Mucosa of stomach (tissue), 1 donor: ENCODE data around the gene TRMT61A.
A peak's percentile ranks its signal among the peaks of the same experiment; 100 is the strongest.

Experiments used
- H3K27me3 ChIP-seq: one replicate; pipeline ENCODE4 v1.7.0; 2013; ENCODE audit warnings: mild to moderate bottlenecking, low read length; ENCODE audit not compliant: control insufficient read depth, insufficient read depth
- H3K36me3 ChIP-seq: one replicate; pipeline ENCODE4 v1.7.0; 2013; ENCODE audit warnings: low read length; ENCODE audit not compliant: control insufficient read depth, insufficient read depth
- H3K4me1 ChIP-seq: one replicate; pipeline ENCODE4 v1.7.0; 2013; ENCODE audit warnings: mild to moderate bottlenecking, low read length; ENCODE audit not compliant: control insufficient read depth, insufficient read depth
- H3K4me3 ChIP-seq: one replicate; pipeline ENCODE4 v1.7.0; 2013; ENCODE audit warnings: low read length
- H3K9ac ChIP-seq: one replicate; pipeline ENCODE4 v1.7.0; 2013; ENCODE audit warnings: mild to moderate bottlenecking, low read length, moderate library complexity
- H3K9me3 ChIP-seq: one replicate; pipeline ENCODE4 v1.7.0; 2013; ENCODE audit warnings: mild to moderate bottlenecking, low read length, moderate library complexity; ENCODE audit not compliant: control insufficient read depth
- donor health status: Pancreatic carcinoma.

The TRMT61A gene

DNA sequence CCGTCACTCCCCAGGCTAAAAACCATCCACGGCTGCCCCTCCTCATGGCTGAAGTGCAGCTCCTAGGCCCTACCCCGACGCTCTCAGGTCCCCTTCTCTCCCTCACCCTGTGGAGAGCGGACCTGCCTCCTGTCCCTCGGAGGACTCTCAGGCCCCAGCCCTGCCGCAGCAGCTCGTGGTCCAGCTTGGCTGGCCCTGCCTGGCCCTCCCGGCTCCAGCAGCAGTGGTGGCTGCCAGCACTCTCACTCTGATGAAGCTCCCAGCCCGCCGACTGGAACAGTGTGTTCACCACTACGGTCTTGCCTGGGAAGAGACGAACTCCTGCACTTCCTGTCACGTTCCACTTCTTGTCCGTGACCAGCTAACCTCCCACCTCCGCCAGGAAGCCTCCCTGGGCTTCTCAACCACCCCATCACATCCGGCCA, 22.4 kb downstream of the TRMT61A start:
- H3K9ac ChIP-seq, result no peak overlapping the region
- no peak overlapping the region for H3K4me3 ChIP-seq
- peaks cover 25% of the 10 kb centered on the region for H3K4me1 ChIP-seq
- no peaks in the 10 kb centered on the region for H3K27me3 ChIP-seq
- H3K36me3 ChIP-seq, result no peaks in the 10 kb centered on the region
- no peaks in the 10 kb centered on the region for H3K9me3 ChIP-seq

DNA sequence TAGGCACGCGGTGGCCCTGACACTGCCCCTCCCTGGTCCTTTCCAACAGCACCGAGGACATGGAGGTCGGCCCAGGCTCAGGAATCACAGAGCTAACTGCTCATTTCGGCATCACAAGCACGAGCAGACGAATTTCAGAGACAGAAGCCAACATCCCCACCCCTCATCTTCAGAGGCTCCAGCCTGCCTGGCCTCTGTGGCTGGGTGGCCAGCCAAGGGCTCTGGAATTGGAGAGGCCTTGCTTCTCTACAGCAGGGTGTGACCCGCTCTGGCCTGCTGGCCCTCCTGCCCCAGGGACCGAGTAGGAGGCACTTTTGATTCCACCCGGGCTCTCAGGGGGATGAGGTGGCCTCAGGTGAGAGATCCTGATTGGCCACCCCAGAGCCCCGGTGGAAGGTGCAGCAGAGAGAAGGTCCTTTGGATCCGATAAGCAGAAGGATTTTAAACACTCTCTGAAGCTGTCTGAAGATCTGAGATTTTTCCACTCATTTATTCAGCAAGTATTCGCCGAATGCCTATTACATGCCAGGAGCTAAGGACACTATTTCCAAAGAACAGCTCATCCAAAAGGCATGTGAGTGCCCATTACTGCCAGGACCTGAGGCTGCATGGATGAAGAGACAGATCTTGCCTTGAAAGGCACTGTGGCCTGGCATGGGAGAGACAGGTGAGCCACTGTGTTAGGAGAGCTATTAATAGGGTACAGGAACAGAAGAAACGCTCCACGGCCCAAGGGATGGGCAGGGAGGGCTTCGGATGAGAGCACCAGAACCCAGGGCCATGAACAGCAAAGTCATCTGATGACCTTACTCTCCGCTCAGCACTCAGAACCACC, 23.2 kb downstream of the TRMT61A start:
- Histone ChIP-seq H3K27me3 (no peaks in the 10 kb centered on the region), H3K9ac (no peak overlapping the region), H3K36me3 (no peaks in the 10 kb centered on the region), H3K4me1 (peaks cover 19% of the 10 kb centered on the region), H3K9me3 (no peaks in the 10 kb centered on the region), H3K4me3 (no peak overlapping the region)

DNA sequence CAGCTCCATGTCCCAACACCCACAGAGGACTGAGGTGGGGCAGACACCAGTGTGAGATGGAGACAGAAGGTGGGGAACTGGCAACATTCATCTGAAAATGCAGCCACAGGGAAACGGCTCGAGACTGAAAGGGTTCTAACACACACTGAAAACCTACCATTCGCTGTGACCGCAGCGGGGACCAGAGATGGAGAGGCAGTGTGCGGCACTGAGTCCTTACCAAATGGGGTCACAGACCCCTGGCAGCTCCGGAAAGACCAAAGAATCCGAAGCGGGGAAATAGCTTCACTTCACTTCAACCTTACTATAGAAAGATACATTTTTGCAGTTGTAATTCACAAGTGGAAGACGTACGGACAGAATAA, 23.8 kb downstream of the TRMT61A start:
- Histone ChIP-seq H3K4me1 (peaks cover 19% of the 10 kb centered on the region), H3K4me3 (no peak overlapping the region), H3K27me3 (no peaks in the 10 kb centered on the region), H3K9ac (no peak overlapping the region), H3K9me3 (no peaks in the 10 kb centered on the region), H3K36me3 (no peaks in the 10 kb centered on the region)

DNA sequence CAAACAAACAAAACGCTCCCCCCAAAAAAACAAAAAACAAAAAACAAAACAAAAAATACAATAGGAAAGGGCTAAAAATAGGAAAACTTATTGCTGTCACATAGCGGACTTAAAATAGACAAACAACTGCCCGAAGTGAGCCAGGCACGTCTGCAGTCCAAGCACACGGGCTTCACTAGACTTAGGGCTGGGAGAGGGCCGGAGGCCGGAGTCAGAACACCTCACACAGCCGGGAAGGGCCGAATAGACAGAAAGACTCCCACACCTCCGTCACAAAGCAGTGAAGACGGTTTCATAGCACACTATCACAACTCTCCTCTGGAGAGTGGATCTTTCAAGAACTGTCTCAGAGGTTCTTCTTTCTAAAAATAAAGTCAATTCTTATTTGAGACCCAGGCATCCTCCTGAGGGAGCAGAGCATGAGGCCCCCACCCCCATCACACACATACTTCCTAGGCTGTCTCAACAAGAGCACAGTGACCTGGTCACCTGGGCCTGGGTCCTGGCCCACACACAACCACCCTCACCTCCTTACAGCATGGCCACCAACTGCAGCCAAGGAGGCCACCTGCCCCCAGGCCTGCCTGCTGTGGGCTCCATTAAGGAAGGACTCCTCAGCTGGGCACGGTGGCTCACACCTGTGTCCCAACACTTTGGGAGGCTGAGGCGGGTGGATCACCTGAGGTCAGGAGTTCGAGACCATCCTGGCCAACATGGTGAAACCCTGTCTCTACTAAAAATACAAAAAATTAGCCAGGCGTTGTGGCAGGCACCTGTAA, 26.8 kb downstream of the TRMT61A start:
- Histone ChIP-seq H3K4me1 (peaks cover 13% of the 10 kb centered on the region), H3K4me3 (no peak overlapping the region), H3K27me3 (no peaks in the 10 kb centered on the region), H3K36me3 (peaks cover 4% of the 10 kb centered on the region), H3K9ac (no peak overlapping the region), H3K9me3 (no peaks in the 10 kb centered on the region)

DNA sequence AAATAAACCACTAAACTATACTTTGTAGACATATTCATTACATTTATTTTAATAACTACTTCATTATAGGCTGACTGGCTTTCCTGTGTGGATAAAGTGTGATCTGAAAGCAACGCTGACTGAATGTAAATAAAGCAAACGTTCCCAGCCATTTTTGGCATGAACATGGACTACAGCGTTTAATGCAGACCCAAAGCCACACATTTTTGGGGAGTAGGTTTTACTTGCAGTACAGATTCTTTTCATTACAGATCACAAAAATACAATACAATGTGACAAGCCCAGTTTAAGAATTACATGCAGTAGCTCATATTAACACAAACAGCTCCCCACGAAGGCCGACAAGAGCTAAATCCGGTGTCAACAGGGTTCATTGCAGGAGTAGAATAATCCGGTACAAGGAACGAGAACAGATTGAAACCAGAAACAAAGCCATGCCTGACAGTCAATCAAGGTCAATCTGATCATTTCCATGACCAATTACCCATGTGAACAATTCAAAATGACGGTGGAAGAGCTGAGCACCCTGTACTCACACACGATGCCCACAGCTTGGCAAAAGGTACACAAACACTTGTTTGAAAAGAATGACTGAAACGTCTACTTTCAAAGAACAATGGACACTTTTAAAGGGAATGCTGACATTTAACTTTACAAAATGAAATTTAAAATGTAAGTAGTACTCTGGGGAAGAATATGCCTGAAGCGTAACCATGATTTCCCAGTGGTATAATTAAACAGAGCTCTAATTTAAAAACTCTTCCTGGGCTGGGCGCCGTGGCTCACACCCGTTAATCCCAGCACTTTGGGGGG, 28.2 kb downstream of the TRMT61A start:
- no peak overlapping the region for H3K4me3 ChIP-seq
- peaks cover 19% of the 10 kb centered on the region for H3K4me1 ChIP-seq
- no peak overlapping the region for H3K9ac ChIP-seq
- H3K27me3 ChIP-seq, result no peaks in the 10 kb centered on the region
- peaks cover 4% of the 10 kb centered on the region for H3K36me3 ChIP-seq
- no peaks in the 10 kb centered on the region for H3K9me3 ChIP-seq

DNA sequence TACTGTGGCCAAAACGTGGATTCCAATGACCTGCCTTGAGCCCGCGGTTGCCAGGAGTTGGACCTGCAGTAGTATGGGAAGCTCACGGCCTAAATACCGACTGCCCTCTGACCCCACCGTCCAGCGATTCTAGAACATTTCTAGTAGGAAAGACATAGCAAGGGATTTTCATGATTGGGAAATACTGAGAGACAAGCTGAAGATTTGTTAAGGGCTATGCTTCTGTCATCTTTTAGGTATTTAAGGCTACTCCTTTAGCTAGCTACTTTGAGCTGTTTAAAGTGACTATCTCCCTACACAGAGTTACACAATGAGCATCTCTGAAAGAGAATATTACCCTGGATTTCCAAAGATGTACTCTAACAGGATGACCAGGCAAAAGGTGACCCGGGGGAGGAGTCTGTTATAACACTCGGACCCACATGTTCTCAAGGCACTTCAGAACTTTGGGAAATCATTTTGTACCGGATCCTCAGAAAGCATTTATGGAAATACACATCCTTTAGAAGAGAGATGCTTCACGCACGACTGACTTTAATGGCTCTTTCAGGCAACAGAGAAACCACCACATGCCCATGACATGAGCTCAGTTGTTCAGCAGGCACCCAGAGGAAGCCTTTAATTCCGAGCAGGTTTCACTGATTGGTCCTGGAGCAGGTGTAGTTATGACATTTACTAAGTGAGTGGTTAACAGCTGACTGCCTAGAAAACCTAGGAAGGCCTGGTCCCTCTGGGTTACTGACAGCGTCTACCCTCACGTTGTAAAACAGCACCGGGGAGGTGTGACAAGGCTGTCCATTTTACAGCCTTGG, 29.3 kb downstream of the TRMT61A start:
- H3K36me3 ChIP-seq, result peaks cover 4% of the 10 kb centered on the region
- H3K27me3 ChIP-seq, result no peaks in the 10 kb centered on the region
- H3K4me3 ChIP-seq, result no peak overlapping the region
- no peak overlapping the region for H3K9ac ChIP-seq
- peaks cover 19% of the 10 kb centered on the region for H3K4me1 ChIP-seq
- no peaks in the 10 kb centered on the region for H3K9me3 ChIP-seq

DNA sequence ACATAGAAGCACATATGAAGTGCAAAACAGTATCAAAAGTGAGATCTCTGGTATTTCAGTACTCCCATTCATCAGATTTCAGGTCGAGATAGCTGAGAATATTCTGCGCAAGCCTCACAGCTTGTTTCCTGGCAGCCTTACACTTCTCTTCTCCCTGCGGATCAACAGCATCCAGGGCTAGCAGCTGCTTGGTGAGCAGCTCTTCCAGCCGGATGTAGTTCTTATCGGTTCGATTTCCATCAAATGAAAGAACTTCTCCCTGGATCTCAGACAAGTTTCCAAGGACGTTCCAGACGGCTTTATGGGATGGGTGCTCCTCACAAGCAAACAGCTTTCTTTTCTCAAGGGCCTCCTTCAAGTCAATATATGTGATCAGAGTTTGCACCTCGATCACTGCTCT, 30.8 kb downstream of the TRMT61A start:
- Histone ChIP-seq H3K9ac (no peak overlapping the region), H3K27me3 (no peaks in the 10 kb centered on the region), H3K4me3 (no peak overlapping the region), H3K4me1 (peaks cover 18% of the 10 kb centered on the region), H3K36me3 (peaks cover 4% of the 10 kb centered on the region), H3K9me3 (no peaks in the 10 kb centered on the region)

DNA sequence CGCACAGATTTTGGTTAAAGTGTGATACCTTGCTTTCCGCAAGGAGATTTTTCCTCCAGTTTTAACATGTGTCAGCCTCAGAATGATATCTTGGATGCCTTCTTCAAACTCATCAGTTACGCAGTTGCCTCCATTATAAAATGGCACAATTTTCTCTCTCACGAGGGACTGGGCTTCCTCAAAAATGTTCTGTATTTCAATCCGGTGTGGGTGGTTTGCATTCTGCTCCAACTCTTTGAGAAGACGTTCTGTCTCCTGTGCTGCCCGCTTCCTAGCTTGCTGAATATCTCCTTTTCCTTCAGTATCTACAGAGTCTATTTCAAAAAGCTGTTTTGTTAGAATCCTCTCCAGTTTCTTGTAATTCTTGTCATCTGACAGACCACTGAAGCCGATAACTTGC, 31.7 kb downstream of the TRMT61A start:
- Histone ChIP-seq H3K4me3 (no peak overlapping the region), H3K36me3 (peaks cover 4% of the 10 kb centered on the region), H3K4me1 (peaks cover 16% of the 10 kb centered on the region), H3K9me3 (no peaks in the 10 kb centered on the region), H3K27me3 (no peaks in the 10 kb centered on the region), H3K9ac (peak overlapping the region; percentile 81)

DNA sequence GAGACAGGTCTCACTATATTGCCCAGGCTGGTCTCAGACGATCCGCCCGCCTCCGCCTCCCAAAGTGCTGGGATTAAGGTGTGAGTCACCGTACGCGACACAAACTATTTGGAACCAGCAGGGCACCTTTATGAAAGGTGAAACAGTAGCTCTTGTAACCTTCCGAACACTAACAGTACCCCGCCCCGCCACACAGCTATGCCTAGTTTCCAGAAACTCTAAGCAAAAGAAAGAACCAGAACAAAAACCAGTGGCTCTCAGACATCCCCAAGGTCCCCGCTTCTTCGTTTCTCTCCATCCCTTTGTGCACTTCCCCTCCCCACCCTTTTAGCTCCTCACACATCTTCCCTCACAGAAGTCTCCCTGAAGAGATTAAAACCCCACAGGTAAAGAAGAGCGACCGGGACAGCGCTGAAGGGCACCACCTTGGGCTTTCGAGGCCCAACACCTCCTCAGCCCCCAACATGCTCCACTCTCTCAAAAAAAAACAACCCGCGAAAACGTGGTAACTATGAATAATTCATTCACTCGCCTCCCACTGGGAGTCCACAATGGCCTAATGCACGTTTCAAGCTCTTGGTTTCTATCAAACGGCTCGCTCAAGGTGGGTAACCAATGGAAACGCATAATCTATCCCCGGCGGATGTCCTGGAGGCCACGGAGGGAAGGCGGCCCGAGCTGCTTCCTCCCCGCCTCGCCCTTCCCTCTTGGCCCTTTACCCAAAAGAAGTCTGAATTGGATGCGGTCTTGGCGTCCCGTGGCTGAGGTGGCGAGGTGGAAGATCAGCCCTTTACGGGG, 32.6 kb downstream of the TRMT61A start:
- peaks cover 16% of the 10 kb centered on the region for H3K4me1 ChIP-seq
- peaks cover 4% of the 10 kb centered on the region for H3K36me3 ChIP-seq
- peak overlapping the region; percentile 81 for H3K9ac ChIP-seq
- H3K4me3 ChIP-seq, result peak overlapping the region; percentile 85
- no peaks in the 10 kb centered on the region for H3K9me3 ChIP-seq
- no peaks in the 10 kb centered on the region for H3K27me3 ChIP-seq

DNA sequence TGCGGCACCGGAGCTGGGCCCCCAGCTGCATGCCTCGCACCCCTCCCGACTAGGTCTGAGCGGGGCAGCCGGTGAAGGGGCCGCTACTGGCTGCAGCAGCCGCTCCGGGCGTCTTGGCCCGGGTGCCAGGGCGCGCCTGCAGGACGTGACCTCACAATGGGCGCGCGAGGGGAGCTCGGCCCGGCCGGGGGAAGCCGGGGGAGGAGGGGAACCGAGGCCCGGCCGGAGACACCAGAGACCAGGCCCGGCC, 33.1 kb downstream of the TRMT61A start:
- Histone ChIP-seq H3K4me1 (peaks cover 16% of the 10 kb centered on the region), H3K4me3 (peak overlapping the region; percentile 85), H3K36me3 (peaks cover 4% of the 10 kb centered on the region), H3K27me3 (no peaks in the 10 kb centered on the region), H3K9me3 (no peaks in the 10 kb centered on the region), H3K9ac (peak overlapping the region; percentile 81)
